ENCODE data around the gene OR2AE1.

DNA sequence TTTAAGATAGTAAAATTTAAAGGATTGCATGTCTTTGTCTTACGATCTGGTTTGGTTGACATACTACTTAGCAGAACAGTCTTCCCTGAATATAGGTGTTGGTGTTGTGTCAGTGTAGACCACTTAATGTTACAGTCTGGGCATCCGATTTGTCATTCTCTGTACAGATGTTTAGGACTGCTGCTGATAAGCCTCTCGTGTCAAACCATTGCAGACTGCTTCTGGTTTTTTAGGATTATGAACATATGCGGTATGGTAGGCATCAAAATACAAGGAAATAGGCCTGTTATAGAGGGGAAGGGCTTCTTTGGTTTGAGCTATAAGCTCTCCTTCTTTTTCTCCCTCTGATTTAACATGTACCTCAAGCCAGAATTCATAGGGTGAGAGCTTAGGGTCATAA lies 41.6 kb downstream of the OR2AE1 start:
- no peak for TF ChIP-seq CTCF (IDR thresholded peaks at IDR 0.05)
- TF ChIP-seq POLR2A (IDR thresholded peaks at IDR 0.05) = no peak
- no peak for TF ChIP-seq EP300 (IDR thresholded peaks at IDR 0.05; ENCODE audit: low read depth)
